ENCODE measurements around the gene APBB2.

Gene APBB2

GRCh38 chr4:41098093-41099048 lies 116.0 kb downstream of the APBB2 start:
- no peak for DNase-seq (ENCODE audit: low spot score)

GRCh38 chr4:41095973-41096372 lies 118.4 kb downstream of the APBB2 start:
- no peak for DNase-seq (ENCODE audit: low spot score)

- no peak for DNase-seq (ENCODE audit: low spot score)
These were observed 119.0 kb downstream of the APBB2 start for GRCh38 chr4:41095192-41095872.

GRCh38 chr4:41092128-41092527 lies 122.2 kb downstream of the APBB2 start:
- DNase-seq (ENCODE audit: low spot score) = no peak

GRCh38 chr4:41081847-41082246 lies 132.5 kb downstream of the APBB2 start:
- no peak for DNase-seq (ENCODE audit: low spot score)

- no peak for DNase-seq (ENCODE audit: low spot score)
These were observed 133.4 kb downstream of the APBB2 start for GRCh38 chr4:41080976-41081375.

GRCh38 chr4:41079881-41080560 lies 134.3 kb downstream of the APBB2 start:
- no peak for DNase-seq (ENCODE audit: low spot score)

- no peak for DNase-seq (ENCODE audit: low spot score)
These were observed 136.7 kb downstream of the APBB2 start for GRCh38 chr4:41077628-41078027.

GRCh38 chr4:41076481-41076880 lies 137.9 kb downstream of the APBB2 start:
- DNase-seq (ENCODE audit: low spot score) = no peak

GRCh38 chr4:41074215-41074614 lies 140.1 kb downstream of the APBB2 start:
- no peak for DNase-seq (ENCODE audit: low spot score)

- DNase-seq (ENCODE audit: low spot score) = no peak
These were observed 142.1 kb downstream of the APBB2 start for GRCh38 chr4:41072021-41072777.

GRCh38 chr4:41070516-41071281 lies 143.6 kb downstream of the APBB2 start:
- no peak for DNase-seq (ENCODE audit: low spot score)

GRCh38 chr4:41069838-41070237 lies 144.5 kb downstream of the APBB2 start:
- DNase-seq (ENCODE audit: low spot score) = no peak

- no peak for DNase-seq (ENCODE audit: low spot score)
These were observed 145.1 kb downstream of the APBB2 start for GRCh38 chr4:41069257-41069656.

GRCh38 chr4:41067369-41067768 lies 147.0 kb downstream of the APBB2 start:
- no peak for DNase-seq (ENCODE audit: low spot score)

- no peak for DNase-seq (ENCODE audit: low spot score)
These were observed 148.3 kb downstream of the APBB2 start for GRCh38 chr4:41066049-41066448.

- no peak for DNase-seq (ENCODE audit: low spot score)
These were observed 148.8 kb downstream of the APBB2 start for GRCh38 chr4:41065434-41066006.

- DNase-seq (ENCODE audit: low spot score) = no peak
These were observed 149.4 kb downstream of the APBB2 start for GRCh38 chr4:41064953-41065352.

GRCh38 chr4:41061482-41062185 lies 152.7 kb downstream of the APBB2 start:
- DNase-seq (ENCODE audit: low spot score) = no peak
